AG09319 (cell line): ENCODE data around the gene MGRN1.
A peak's percentile ranks its signal among the peaks of the same experiment; 100 is the strongest.

Experiments used
- DNase-seq: peaks from one replicate; pipeline ENCODE4 v3.0.0-alpha.2; 2010; ENCODE audit warnings: low read depth; ENCODE audit errors: extremely low read depth
- TF ChIP-seq, protein P1 (sequence below): IDR thresholded peaks from 2 replicates; pipeline ENCODE4 v1.5.1; 2011; ENCODE audit warnings: low read depth, mild to moderate bottlenecking, inconsistent platforms, low read length, moderate library complexity

The MGRN1 gene

DNA sequence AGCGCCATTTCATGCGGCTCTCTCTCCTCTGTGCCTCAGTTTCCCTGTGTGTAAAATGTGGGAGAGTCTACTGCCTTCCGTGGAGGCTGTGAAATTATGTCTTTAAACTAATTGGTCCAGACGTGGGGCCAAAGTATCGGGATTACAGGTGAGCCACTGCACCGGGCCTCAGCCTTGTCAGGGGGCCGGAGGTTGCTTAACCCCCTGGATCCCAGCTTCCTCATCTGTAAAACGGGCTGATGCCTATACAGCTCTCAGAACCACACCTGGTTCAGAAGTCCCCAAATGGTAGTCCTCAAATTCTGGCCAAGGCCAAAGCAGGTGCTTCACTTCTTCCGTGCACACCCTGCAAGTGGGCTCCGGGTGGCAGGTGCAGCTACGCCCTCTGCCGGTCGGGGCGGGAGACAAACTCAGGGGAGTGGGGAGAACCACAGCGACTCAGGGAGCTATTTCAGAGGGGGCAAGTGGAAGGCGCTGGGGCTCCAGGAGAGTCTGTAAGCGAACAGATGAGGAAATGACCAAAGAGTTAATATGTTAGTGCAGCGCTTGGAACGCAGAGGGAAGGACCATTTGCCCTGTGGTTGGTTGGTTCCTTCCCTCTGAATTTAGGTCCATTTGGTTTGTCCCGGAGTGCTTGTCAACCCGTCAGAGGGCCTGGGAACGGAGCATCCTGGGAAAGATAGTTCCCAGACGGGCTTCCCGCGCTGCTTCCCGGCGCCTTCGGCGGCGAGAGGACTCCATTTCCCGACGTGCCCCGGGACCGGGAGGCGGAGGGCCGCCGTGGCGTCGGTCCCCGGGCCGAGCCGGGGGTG, at the start of gene MGRN1:
Gene MGRN1 (plus strand): TSS at position 812 of the 812 bp plus-strand sequence. CDS start 135 bp downstream, outside the sequence.
- TF ChIP-seq, protein P1, sequence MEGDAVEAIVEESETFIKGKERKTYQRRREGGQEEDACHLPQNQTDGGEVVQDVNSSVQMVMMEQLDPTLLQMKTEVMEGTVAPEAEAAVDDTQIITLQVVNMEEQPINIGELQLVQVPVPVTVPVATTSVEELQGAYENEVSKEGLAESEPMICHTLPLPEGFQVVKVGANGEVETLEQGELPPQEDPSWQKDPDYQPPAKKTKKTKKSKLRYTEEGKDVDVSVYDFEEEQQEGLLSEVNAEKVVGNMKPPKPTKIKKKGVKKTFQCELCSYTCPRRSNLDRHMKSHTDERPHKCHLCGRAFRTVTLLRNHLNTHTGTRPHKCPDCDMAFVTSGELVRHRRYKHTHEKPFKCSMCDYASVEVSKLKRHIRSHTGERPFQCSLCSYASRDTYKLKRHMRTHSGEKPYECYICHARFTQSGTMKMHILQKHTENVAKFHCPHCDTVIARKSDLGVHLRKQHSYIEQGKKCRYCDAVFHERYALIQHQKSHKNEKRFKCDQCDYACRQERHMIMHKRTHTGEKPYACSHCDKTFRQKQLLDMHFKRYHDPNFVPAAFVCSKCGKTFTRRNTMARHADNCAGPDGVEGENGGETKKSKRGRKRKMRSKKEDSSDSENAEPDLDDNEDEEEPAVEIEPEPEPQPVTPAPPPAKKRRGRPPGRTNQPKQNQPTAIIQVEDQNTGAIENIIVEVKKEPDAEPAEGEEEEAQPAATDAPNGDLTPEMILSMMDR = peak; percentile 99
- DNase-seq = peak; percentile 94

DNA sequence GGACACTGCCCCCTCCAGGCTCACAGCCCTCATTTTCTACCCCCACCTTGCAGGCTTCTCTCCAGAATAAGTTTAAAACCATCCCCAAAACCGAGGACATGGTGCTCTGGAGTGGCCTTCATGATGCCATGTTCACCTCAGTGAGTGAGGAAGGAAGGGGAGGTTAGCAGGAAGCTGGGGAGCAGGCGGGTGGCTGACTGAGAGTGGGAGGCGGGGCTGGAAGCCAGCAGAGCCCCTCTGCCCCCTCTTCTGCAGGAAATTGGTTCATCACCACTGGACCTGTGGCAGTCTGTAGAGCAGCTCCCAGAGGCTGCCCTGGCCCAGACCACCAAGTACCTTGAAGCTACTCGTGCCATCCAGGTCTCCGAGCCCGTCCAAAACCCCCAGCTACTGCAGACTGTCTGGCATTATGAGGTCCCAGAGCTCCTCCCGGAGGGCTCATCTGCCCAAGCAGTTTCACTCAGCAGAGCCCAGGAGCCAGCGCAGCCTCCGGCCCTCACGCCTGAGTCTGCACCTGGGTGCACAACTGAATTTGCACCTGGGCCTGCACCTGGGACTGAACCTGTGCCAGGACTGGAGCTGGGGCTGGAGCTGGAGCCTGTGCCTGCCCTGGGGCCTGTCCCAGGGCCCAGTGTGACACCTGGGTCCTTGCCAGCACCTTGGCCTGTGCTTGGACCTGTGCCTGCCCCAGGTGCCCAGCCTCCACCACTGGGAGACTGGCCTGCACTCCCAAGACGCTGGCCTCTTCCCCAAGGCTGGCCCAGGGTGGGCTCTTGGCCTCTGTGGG, 49.5 kb upstream of the MGRN1 start:
- no peak for DNase-seq
- TF ChIP-seq, protein P1 = no peak

DNA sequence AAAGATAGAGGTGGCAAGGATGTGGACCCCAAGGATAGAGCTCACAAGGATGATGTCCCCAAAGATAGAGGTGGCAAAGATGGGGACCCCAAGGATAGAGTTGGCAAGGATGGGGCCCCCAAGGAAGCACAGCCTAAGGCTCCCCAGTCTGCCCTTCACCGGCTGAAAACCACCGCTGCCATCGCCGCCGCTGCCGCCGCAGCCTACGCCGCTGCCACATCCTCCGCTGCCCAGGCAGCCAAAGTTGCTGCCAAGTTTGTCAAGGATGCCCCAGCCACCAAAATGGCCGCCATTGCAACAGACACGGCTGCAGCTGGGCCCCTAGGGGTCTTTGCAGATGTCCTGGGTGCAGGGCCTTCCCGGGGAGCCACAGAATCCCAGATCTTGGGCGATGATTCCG, 48.6 kb upstream of the MGRN1 start:
- DNase-seq = no peak
- TF ChIP-seq, protein P1 = no peak

DNA sequence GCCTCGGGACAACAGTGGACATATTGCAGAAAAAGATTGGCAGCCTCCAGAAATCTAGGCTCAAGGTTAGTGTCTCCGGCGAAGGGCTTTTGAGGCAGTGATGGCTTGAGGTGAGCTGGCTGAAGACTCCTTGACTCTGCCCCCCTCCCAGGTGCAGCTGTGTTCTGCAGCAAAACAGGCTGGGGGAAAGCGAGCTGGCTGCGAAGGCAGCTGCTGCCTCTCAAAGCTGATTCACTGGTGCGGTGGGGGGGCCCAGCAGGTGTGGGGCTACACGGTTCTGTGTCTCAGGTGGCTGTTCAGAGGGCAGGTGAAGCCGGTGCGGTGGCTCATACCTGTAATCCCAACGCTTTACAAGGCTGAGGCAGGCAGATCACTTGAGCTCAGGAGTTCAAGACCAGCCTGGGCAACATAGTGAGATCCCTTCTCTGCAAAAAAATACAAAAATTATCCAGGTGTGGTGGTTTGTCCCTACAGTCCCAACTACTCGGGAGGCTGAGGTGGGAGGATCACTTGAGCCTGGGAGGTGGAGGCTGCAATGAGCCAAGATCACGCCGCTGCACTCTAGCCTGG, 45.6 kb upstream of the MGRN1 start:
- no peak for DNase-seq

DNA sequence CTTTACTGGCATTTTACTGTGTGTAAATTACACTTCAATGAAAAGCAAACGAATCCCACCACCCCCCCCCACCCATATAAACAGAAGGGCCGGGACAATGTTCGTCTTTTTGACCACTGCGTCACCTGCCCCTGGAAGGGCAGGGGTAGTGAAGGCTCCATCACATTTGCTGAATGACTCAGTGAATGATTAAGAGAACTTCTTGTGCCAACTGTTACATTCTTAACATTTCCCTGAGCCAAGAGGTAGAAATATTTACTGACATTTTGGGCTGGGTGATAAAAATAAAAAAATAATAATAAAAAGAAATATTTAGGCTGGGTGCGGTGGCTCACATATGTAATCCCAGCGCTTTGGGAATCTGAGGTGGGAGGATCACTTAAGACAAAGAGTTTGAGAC, 44.4 kb upstream of the MGRN1 start:
- TF ChIP-seq, protein P1 = no peak
- no peak for DNase-seq

More for the DNA sequence above, 45.6 kb upstream of the MGRN1 start:
- TF ChIP-seq, protein P1 = no peak

DNA sequence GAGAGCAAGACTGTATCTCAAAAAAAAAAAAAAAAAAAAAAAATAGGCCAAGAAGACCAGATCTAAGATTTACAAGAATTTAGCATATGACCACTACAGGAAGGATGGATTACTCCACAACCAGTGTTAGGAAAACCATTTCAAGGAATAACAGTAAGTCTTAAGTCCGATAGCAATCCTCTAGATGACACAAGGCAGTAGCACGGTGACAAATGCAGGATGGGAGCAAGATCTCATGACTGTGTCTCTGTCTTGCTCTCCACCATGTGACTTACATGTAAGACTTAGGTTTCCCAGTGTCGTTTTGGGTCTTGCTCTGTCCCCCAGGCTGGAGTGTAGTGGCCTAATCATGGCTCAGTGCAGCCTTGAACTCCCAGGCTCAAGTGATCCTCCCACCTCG, 40.7 kb upstream of the MGRN1 start:
- no peak for DNase-seq
- TF ChIP-seq, protein P1 = no peak
